Measurements from ENCODE around the gene HTT-AS.

The HTT-AS gene

DNA sequence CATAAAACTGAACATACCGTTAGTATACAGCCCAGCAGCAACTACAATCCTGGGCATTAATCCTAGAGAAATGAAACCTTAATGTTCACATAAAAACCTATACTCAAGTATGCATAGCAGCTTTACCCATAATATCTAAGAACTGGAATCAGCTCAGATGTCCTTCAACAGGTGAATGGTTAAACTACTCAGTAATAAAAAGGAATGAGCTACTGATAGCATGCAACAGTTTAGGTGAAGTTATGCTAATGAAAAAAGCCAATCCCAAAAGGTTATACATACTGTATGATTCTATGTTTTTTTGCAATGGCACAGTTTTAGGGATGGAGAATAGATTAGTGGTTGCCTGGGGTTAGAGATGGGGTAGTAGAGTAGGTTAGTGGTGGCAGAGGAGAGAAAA, 9.4 kb upstream of the HTT-AS start:
- no peaks in the 10 kb centered on the region for H4K20me1 ChIP-seq (ENCODE audit: insufficient read depth, low read length)
- H3F3A ChIP-seq (ENCODE audit: insufficient read depth, low read length), result no peaks in the 10 kb centered on the region
- H3K79me2 ChIP-seq (ENCODE audit: insufficient read depth, low read length), result peaks cover 16% of the 10 kb centered on the region
- H3K9ac ChIP-seq (ENCODE audit: low read length), result no peak overlapping the region
- H3K27me3 ChIP-seq (ENCODE audit: insufficient read depth, low read length), result no peaks in the 10 kb centered on the region
- TF ChIP-seq CTCF (IDR thresholded peaks at IDR 0.05; ENCODE audit: low read length) (no peak), EZH2 (IDR thresholded peaks at IDR 0.05; ENCODE audit: borderline replicate concordance, low read length) (no peak)
- H2AFZ ChIP-seq (ENCODE audit: low read length), result no peak overlapping the region
- H3K4me1 ChIP-seq (ENCODE audit: insufficient read depth, low read length, severe bottlenecking), result no peaks in the 10 kb centered on the region
- no peak overlapping the region for H3K27ac ChIP-seq (ENCODE audit: low read depth, low read length, poor library complexity, severe bottlenecking)
- H3K9me2 ChIP-seq (ENCODE audit: low read depth, low read length), result no peaks in the 10 kb centered on the region
- no peaks in the 10 kb centered on the region for H3K9me3 ChIP-seq (ENCODE audit: low read length)
- H3K4me3 ChIP-seq (ENCODE audit: low read depth, low read length, poor library complexity, severe bottlenecking), result no peak overlapping the region
- no peak overlapping the region for H3K4me2 ChIP-seq (ENCODE audit: low read length)
- H3K36me3 ChIP-seq (ENCODE audit: insufficient read depth, low read length), result peaks cover 6% of the 10 kb centered on the region

DNA sequence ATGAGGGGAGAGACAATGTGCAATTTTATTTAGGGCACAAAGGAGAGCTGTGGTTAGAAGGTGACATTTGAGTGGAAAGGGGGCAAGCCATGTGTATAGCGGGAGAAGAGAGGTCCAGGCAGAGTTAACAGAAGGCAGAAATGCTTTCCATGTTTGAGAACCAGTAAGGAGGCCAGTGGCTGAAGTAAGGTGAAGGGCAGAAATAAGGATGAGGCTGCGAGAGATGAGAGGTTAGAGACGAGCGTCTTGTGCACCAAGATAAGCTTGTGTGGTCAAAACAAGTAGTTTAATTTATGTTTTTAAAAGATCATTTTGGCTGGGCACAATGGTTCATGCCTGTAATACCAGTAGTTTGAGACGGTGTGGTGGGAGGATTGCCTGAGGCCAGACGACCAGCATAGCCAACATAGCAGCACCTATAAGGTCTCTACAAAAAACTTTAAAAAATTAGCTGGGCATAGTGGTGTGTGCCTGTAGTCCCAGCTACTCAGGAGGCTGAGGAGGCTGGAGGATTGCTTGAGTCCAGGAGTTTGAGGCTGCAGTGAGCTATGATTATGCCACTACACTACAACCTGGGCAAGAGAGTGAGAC, 8.7 kb upstream of the HTT-AS start:
- Histone ChIP-seq H3K4me1 (ENCODE audit: insufficient read depth, low read length, severe bottlenecking) (peaks cover 4% of the 10 kb centered on the region), H4K20me1 (ENCODE audit: insufficient read depth, low read length) (no peaks in the 10 kb centered on the region), H3K27ac (ENCODE audit: low read depth, low read length, poor library complexity, severe bottlenecking) (no peak overlapping the region), H3K27me3 (ENCODE audit: insufficient read depth, low read length) (no peaks in the 10 kb centered on the region), H2AFZ (ENCODE audit: low read length) (no peak overlapping the region), H3K4me2 (ENCODE audit: low read length) (no peak overlapping the region), H3K4me3 (ENCODE audit: low read depth, low read length, poor library complexity, severe bottlenecking) (no peak overlapping the region), H3K36me3 (ENCODE audit: insufficient read depth, low read length) (peaks cover 6% of the 10 kb centered on the region; the same call in 1 of the 2 replicates), H3F3A (ENCODE audit: insufficient read depth, low read length) (no peaks in the 10 kb centered on the region), H3K9me3 (ENCODE audit: low read length) (no peaks in the 10 kb centered on the region), H3K9me2 (ENCODE audit: low read depth, low read length) (no peaks in the 10 kb centered on the region), H3K9ac (ENCODE audit: low read length) (no peak overlapping the region), H3K79me2 (ENCODE audit: insufficient read depth, low read length) (peaks cover 20% of the 10 kb centered on the region)
- TF ChIP-seq CTCF (IDR thresholded peaks at IDR 0.05; ENCODE audit: low read length), result no peak
- no peak for TF ChIP-seq EZH2 (IDR thresholded peaks at IDR 0.05; ENCODE audit: borderline replicate concordance, low read length)

DNA sequence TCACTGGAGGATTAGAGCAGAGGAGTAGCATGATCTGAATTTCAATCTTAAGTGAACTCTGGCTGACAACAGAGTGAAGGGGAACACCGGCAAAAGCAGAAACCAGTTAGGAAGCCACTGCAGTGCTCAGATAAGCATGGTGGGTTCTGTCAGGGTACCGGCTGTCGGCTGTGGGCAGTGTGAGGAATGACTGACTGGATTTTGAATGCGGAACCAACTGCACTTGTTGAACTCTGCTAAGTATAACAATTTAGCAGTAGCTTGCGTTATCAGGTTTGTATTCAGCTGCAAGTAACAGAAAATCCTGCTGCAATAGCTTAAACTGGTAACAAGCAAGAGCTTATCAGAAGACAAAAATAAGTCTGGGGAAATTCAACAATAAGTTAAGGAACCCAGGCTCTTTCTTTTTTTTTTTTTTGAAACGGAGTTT, 5.4 kb upstream of the HTT-AS start:
- H3K79me2 ChIP-seq (ENCODE audit: insufficient read depth, low read length), result peaks cover 41% of the 10 kb centered on the region
- H3K9me2 ChIP-seq (ENCODE audit: low read depth, low read length), result no peaks in the 10 kb centered on the region
- H3K4me2 ChIP-seq (ENCODE audit: low read length), result no peak overlapping the region
- H3K9ac ChIP-seq (ENCODE audit: low read length), result no peak overlapping the region
- H3K4me1 ChIP-seq (ENCODE audit: insufficient read depth, low read length, severe bottlenecking), result peaks cover 26% of the 10 kb centered on the region
- no peaks in the 10 kb centered on the region for H3K27me3 ChIP-seq (ENCODE audit: insufficient read depth, low read length)
- TF ChIP-seq EZH2 (IDR thresholded peaks at IDR 0.05; ENCODE audit: borderline replicate concordance, low read length) (no peak), CTCF (IDR thresholded peaks at IDR 0.05; ENCODE audit: low read length) (no peak)
- no peaks in the 10 kb centered on the region for H3K36me3 ChIP-seq (ENCODE audit: insufficient read depth, low read length)
- H2AFZ ChIP-seq (ENCODE audit: low read length), result no peak overlapping the region
- no peaks in the 10 kb centered on the region for H3F3A ChIP-seq (ENCODE audit: insufficient read depth, low read length)
- no peaks in the 10 kb centered on the region for H4K20me1 ChIP-seq (ENCODE audit: insufficient read depth, low read length)
- no peak overlapping the region for H3K4me3 ChIP-seq (ENCODE audit: low read depth, low read length, poor library complexity, severe bottlenecking)
- no peak overlapping the region for H3K27ac ChIP-seq (ENCODE audit: low read depth, low read length, poor library complexity, severe bottlenecking)
- no peaks in the 10 kb centered on the region for H3K9me3 ChIP-seq (ENCODE audit: low read length)

Data from OCI-LY1 (cell line).